Natural killer cell (primary cell): ENCODE results near the gene FAM219A. TPM values are rescaled to one million over a fixed set of nuclear protein-coding genes. Genes with fewer than 3 reads are reported as not detected.

ENCODE experiments used
- ATAC-seq, 3 donors: fragments of 150-1000 bp in 2 of 3; fragments of 200-7000 bp in 1 of 3; cut with Tn5 transposase; 1 replicate in 1 of 3; 2 replicates in 2 of 3; pipeline ENCODE4 v1.10.0; 2021; ENCODE audit warnings: mild to moderate bottlenecking in 2 of 3, moderate library complexity in 2 of 3
- DNase-seq, 2 donors: peaks; one replicate each; pipeline versions ENCODE4 v3.0.0 to v3.0.0-alpha.2; 2013 to 2021; ENCODE audit warnings: mixed read lengths in 1 of 2
- H3K27ac ChIP-seq: one replicate; pipeline ENCODE4 v1.5.1; 2013; ENCODE audit warnings: mild to moderate bottlenecking, low read length
- H3K27me3 ChIP-seq: one replicate; pipeline ENCODE4 v1.6.1; 2013; ENCODE audit warnings: low read length; ENCODE audit not compliant: control insufficient read depth, insufficient read depth
- H3K36me3 ChIP-seq: one replicate; pipeline ENCODE4 v1.6.1; 2013; ENCODE audit warnings: low read length; ENCODE audit not compliant: control insufficient read depth, insufficient read depth
- H3K4me1 ChIP-seq: one replicate; pipeline ENCODE4 v1.6.1; 2013; ENCODE audit warnings: low read length; ENCODE audit not compliant: control insufficient read depth, insufficient read depth
- H3K4me3 ChIP-seq: one replicate; pipeline ENCODE4 v1.5.1; 2013; ENCODE audit warnings: low read length
- H3K9me3 ChIP-seq: one replicate; pipeline ENCODE4 v1.6.1; 2013; ENCODE audit warnings: low read length; ENCODE audit not compliant: control insufficient read depth, insufficient read depth
- H3K27ac Mint-ChIP-seq, 2 donors: one replicate each; pipeline ENCODE4 v1.8.0; 2022; ENCODE audit warnings: mild to moderate bottlenecking in 2 of 2, mixed read lengths in 2 of 2, moderate library complexity in 1 of 2
- H3K27me3 Mint-ChIP-seq, 2 donors: one replicate each; pipeline ENCODE4 v1.8.0; 2022; ENCODE audit warnings: low read depth in 2 of 2, mixed read lengths in 2 of 2
- H3K36me3 Mint-ChIP-seq: one replicate; pipeline ENCODE4 v1.8.0; 2022; ENCODE audit warnings: mixed read lengths
- H3K4me1 Mint-ChIP-seq, 2 donors: one replicate each; pipeline ENCODE4 v1.8.0; 2022; ENCODE audit warnings: mixed read lengths in 2 of 2
- H3K4me3 Mint-ChIP-seq: one replicate; pipeline ENCODE4 v1.8.0; 2022; ENCODE audit warnings: mild to moderate bottlenecking, moderate library complexity, mixed read lengths
- H3K9me3 Mint-ChIP-seq, 2 donors: one replicate each; pipeline ENCODE4 v1.8.0; 2022; ENCODE audit warnings: mixed read lengths in 2 of 2
- WGBS: methylation state at CpG from one replicate; pipeline ENCODE4 v1.1.7; 2013; ENCODE audit warnings: missing lambda C conversion rate; ENCODE audit not compliant: insufficient coverage; 5-methylcytosine and 5-hydroxymethylcytosine counted together
- intact Hi-C: fragments of 100-400 bp; cut with micrococcal nuclease; formaldehyde crosslinking; loops from one replicate; pipeline ENCODE4 v1.14.2; 2022
- total RNA-seq, 4 donors: library from RNA; stranded (reverse); fragments of 120-200 nt in 1 of 4; gene quantifications; one replicate each; pipeline versions ENCODE4 v1.2.3 to v1.2.4, GENCODE V29; 2013 to 2022
- TF ChIP-seq, protein P1 (sequence below): fragments of 200-600 bp; IDR thresholded peaks from one replicate; pipeline ENCODE4 v1.8.0; 2022; ENCODE audit warnings: antibody characterized with exemption

The FAM219A gene
- total RNA-seq, 3 donors from 2014 or later (not counting 1 experiment from before 2014, with no cell fraction given): 18.9 to 20.6 (median 19.2) TPM

- Mint-ChIP-seq H3K36me3 (no peaks in the 10 kb centered on the region), H3K9me3 (no peaks in the 10 kb centered on the region), H3K27ac (no peak overlapping the region), H3K27me3 (peaks cover 33 to 35% of the 10 kb centered on the region in 2 donors), H3K4me1 (peaks cover 0 to 4% of the 10 kb centered on the region in 2 donors), H3K4me3 (no peak overlapping the region)
- Histone ChIP-seq H3K4me1 (no peaks in the 10 kb centered on the region), H3K9me3 (no peaks in the 10 kb centered on the region), H3K36me3 (no peaks in the 10 kb centered on the region), H3K27me3 (no peaks in the 10 kb centered on the region), H3K4me3 (no peak overlapping the region), H3K27ac (no peak overlapping the region)
- intact Hi-C loops: no loop called here
- WGBS: 57% methylated on average over 3 of the region's 3 CpGs
- TF ChIP-seq, protein P1, sequence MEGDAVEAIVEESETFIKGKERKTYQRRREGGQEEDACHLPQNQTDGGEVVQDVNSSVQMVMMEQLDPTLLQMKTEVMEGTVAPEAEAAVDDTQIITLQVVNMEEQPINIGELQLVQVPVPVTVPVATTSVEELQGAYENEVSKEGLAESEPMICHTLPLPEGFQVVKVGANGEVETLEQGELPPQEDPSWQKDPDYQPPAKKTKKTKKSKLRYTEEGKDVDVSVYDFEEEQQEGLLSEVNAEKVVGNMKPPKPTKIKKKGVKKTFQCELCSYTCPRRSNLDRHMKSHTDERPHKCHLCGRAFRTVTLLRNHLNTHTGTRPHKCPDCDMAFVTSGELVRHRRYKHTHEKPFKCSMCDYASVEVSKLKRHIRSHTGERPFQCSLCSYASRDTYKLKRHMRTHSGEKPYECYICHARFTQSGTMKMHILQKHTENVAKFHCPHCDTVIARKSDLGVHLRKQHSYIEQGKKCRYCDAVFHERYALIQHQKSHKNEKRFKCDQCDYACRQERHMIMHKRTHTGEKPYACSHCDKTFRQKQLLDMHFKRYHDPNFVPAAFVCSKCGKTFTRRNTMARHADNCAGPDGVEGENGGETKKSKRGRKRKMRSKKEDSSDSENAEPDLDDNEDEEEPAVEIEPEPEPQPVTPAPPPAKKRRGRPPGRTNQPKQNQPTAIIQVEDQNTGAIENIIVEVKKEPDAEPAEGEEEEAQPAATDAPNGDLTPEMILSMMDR: no peak
- DNase-seq (no peak), ATAC-seq (no peak)
Observed at GRCh38 chr9:34490760-34491159, 32.4 kb upstream of the FAM219A start.

DNA sequence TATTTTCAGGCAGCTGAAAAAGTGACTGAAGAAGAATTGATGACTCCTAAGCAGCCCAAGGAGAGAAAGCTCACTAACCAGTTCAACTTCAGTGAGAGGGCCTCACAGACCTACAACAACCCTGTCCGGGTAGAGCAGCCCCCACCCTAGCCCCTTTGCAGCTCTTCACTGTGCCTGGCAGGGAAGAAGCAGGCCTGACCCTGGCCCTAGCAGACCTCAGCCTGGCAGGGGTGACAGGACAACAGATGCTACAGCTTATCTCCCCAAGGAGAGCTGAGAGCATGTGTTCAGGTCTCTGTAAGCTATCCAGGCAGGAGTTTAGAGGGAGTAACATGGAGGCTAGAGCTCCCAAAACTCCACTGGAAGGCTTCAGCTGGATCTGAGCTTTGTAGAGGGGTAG lies 32.0 kb upstream of the FAM219A start:
- H3K36me3 ChIP-seq: no peaks in the 10 kb centered on the region
- H3K27me3 Mint-ChIP-seq: peaks cover 33 to 35% of the 10 kb centered on the region in 2 donors
- no peak for ATAC-seq

DNA sequence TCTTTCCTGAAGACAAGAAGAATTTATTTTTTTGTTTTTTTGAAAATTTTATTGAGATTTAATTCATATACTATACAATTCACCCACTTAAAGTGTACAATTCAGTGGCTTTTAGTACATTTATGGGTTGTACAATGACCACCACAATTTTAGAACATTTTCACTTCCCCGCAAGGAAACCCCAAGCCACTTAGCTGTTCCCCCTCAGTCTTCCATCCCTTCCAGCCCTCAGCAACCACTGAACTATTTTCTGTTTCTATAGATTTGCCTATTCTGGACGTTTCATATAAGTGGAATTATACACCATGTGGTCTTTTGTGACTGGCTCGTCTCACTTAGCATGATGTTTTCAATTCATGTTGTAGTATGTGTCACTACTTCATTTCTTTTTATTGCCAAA lies 28.2 kb upstream of the FAM219A start:
- Histone ChIP-seq H3K27me3 (no peaks in the 10 kb centered on the region), H3K4me3 (no peak overlapping the region), H3K27ac (no peak overlapping the region), H3K4me1 (no peaks in the 10 kb centered on the region), H3K36me3 (no peaks in the 10 kb centered on the region), H3K9me3 (no peaks in the 10 kb centered on the region)
- intact Hi-C loops: no loop called here
- no peak for ATAC-seq
- no peak overlapping the region for H3K27ac Mint-ChIP-seq
- H3K36me3 Mint-ChIP-seq: no peaks in the 10 kb centered on the region
- WGBS: 50% methylated on average over 1 of the region's 3 CpGs
- no peak overlapping the region for H3K4me3 Mint-ChIP-seq
- no peak for DNase-seq
- TF ChIP-seq, protein P1: no peak
- H3K4me1 Mint-ChIP-seq: no peaks in the 10 kb centered on the region
- no peaks in the 10 kb centered on the region for H3K9me3 Mint-ChIP-seq
- H3K27me3 Mint-ChIP-seq: peaks cover 20 to 24% of the 10 kb centered on the region in 2 donors

More for the DNA sequence above, 32.0 kb upstream of the FAM219A start:
- Mint-ChIP-seq H3K9me3 (no peaks in the 10 kb centered on the region), H3K27ac (no peak overlapping the region), H3K36me3 (no peaks in the 10 kb centered on the region), H3K4me3 (no peak overlapping the region), H3K4me1 (peaks cover 0 to 4% of the 10 kb centered on the region in 2 donors)
- DNase-seq: no peak
- no peaks in the 10 kb centered on the region for H3K27me3 ChIP-seq
- no peak overlapping the region for H3K4me3 ChIP-seq
- intact Hi-C loops: no loop called here
- H3K27ac ChIP-seq: no peak overlapping the region
- no peaks in the 10 kb centered on the region for H3K9me3 ChIP-seq
- 79% methylated on average over 1 of the region's 1 CpG for WGBS
- TF ChIP-seq, protein P1: no peak
- H3K4me1 ChIP-seq: no peaks in the 10 kb centered on the region

DNA sequence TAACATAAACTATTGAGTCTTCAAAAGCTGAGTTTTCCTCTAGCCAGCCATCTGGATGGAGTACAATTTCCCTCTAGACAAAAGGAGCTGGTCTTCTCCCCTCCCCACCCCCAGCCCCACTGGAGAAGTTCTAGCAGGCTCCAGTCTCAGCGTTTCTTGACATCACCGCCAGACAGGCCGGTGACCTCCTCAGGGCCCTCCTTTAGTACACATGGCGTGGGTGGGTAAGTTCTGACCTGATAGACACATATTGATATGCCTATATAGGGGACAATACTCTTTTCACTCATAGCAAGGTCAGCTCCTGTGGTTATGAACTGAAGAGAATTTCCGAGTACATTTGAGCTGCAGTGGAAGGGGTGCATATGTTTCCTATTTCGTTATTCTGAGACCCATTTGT lies 27.5 kb upstream of the FAM219A start:
- Mint-ChIP-seq H3K27ac (no peak overlapping the region), H3K4me1 (no peaks in the 10 kb centered on the region), H3K27me3 (peaks cover 20 to 23% of the 10 kb centered on the region in 2 donors), H3K4me3 (no peak overlapping the region), H3K9me3 (no peaks in the 10 kb centered on the region), H3K36me3 (no peaks in the 10 kb centered on the region)
- 90% methylated on average over 3 of the region's 6 CpGs for WGBS
- intact Hi-C loops: no loop called here
- no peak overlapping the region for H3K4me3 ChIP-seq
- no peaks in the 10 kb centered on the region for H3K36me3 ChIP-seq
- no peak for DNase-seq
- TF ChIP-seq, protein P1: no peak
- no peak for ATAC-seq
- no peaks in the 10 kb centered on the region for H3K9me3 ChIP-seq
- H3K27ac ChIP-seq: no peak overlapping the region
- H3K27me3 ChIP-seq: no peaks in the 10 kb centered on the region
- no peaks in the 10 kb centered on the region for H3K4me1 ChIP-seq
